Mesenchymal stem cell (in vitro differentiated cells and primary cell): ENCODE measurements around the gene TRIM67.
A peak's percentile ranks its signal among the peaks of the same experiment; 100 is the strongest.

Source experiments
- DNase-seq: peaks from one replicate; pipeline ENCODE4 v3.0.0-alpha.2; 2013
- H2AFZ ChIP-seq: one replicate; pipeline ENCODE4 v1.6.1; 2013; ENCODE audit warnings: low read depth, mild to moderate bottlenecking, control low read depth, inconsistent platforms, low read length, moderate library complexity
- H2AK5ac ChIP-seq: 2 replicates; pipeline ENCODE4 v1.6.1; 2013; ENCODE audit warnings: low read length, moderate library complexity, mild to moderate bottlenecking, inconsistent platforms; ENCODE audit not compliant: severe bottlenecking
- H2BK120ac ChIP-seq: one replicate; pipeline ENCODE4 v1.6.1; 2013; ENCODE audit warnings: low read depth, mild to moderate bottlenecking, inconsistent platforms, low read length, moderate library complexity
- H2BK12ac ChIP-seq, 2 experiments: one replicate each; pipeline ENCODE4 v1.6.1; 2013; ENCODE audit warnings: inconsistent platforms in 2 of 2, low read length in 2 of 2, mild to moderate bottlenecking in 2 of 2, moderate library complexity in 2 of 2, control low read depth in 1 of 2
- H2BK15ac ChIP-seq: one replicate; pipeline ENCODE4 v1.6.1; 2013; ENCODE audit warnings: mild to moderate bottlenecking, low read depth, inconsistent platforms; ENCODE audit not compliant: poor library complexity, severe bottlenecking
- H2BK5ac ChIP-seq: 2 replicates; pipeline ENCODE4 v1.6.1; 2013; ENCODE audit warnings: low read depth, mild to moderate bottlenecking, low read length, control low read depth, inconsistent platforms; ENCODE audit not compliant: poor library complexity, severe bottlenecking
- H3K14ac ChIP-seq, 2 experiments: one replicate each; pipeline ENCODE4 v1.6.1; 2013; ENCODE audit warnings: inconsistent platforms in 2 of 2, low read length in 2 of 2, control low read depth in 1 of 2, mild to moderate bottlenecking in 1 of 2, moderate library complexity in 1 of 2
- H3K18ac ChIP-seq, 2 experiments: one replicate each; pipeline ENCODE4 v1.6.1; 2013; ENCODE audit warnings: inconsistent platforms in 2 of 2, low read length in 2 of 2, control low read depth in 1 of 2, low read depth in 1 of 2, mild to moderate bottlenecking in 1 of 2
- H3K23ac ChIP-seq, 2 experiments: one replicate each; pipeline ENCODE4 v1.6.1; 2013; ENCODE audit warnings: inconsistent platforms in 2 of 2, low read length in 2 of 2, mild to moderate bottlenecking in 2 of 2, moderate library complexity in 2 of 2, control low read depth in 1 of 2
- H3K27ac ChIP-seq: 2 replicates; pipeline ENCODE4 v1.5.1; 2013; ENCODE audit warnings: mild to moderate bottlenecking, moderate library complexity, low read length, control low read depth, inconsistent platforms; ENCODE audit not compliant: poor library complexity, severe bottlenecking
- H3K27me3 ChIP-seq, 2 experiments: 2 replicates each; pipeline versions ENCODE4 v1.6.1 to v1.7.0; 2013; ENCODE audit warnings: low read length in 2 of 2, mild to moderate bottlenecking in 2 of 2, moderate library complexity in 2 of 2, control low read depth in 1 of 2, inconsistent platforms in 1 of 2; ENCODE audit not compliant: control insufficient read depth in 1 of 2, insufficient read depth in 1 of 2
- H3K36me3 ChIP-seq, 2 experiments: 2 replicates each; pipeline versions ENCODE4 v1.6.1 to v1.7.0; 2013; ENCODE audit warnings: low read length in 2 of 2, control low read depth in 1 of 2, inconsistent platforms in 1 of 2, low read depth in 1 of 2, mild to moderate bottlenecking in 1 of 2; ENCODE audit not compliant: insufficient read depth in 2 of 2, control insufficient read depth in 1 of 2
- H3K4ac ChIP-seq, 2 experiments: one replicate each; pipeline ENCODE4 v1.6.1; 2013; ENCODE audit warnings: inconsistent platforms in 2 of 2, low read length in 2 of 2, mild to moderate bottlenecking in 2 of 2, moderate library complexity in 2 of 2, control low read depth in 1 of 2, low read depth in 1 of 2
- H3K4me1 ChIP-seq: 2 replicates; pipeline ENCODE4 v1.6.1; 2013; ENCODE audit warnings: low read depth, low read length, control low read depth; ENCODE audit not compliant: control insufficient read depth, insufficient read depth
- H3K4me2 ChIP-seq: 2 replicates; pipeline ENCODE4 v1.6.1; 2013; ENCODE audit warnings: low read length, mild to moderate bottlenecking, inconsistent platforms; ENCODE audit not compliant: poor library complexity, severe bottlenecking
- H3K4me3 ChIP-seq, 2 experiments: 2 replicates each; pipeline versions ENCODE4 v1.5.1 to v1.7.0; 2013; ENCODE audit warnings: low read length in 2 of 2, mild to moderate bottlenecking in 2 of 2, control low read depth in 1 of 2, low read depth in 1 of 2; ENCODE audit not compliant: insufficient read depth in 1 of 2
- H3K79me1 ChIP-seq: replicated peaks from 2 replicates; pipeline ENCODE4 v1.6.1; 2013; ENCODE audit warnings: mild to moderate bottlenecking, control low read depth, low read length, inconsistent platforms; ENCODE audit not compliant: poor library complexity, severe bottlenecking
- H3K9ac ChIP-seq: 2 replicates; pipeline ENCODE4 v1.7.0; 2013; ENCODE audit warnings: mild to moderate bottlenecking, low read length, moderate library complexity
- H3K9me3 ChIP-seq: 2 replicates; pipeline ENCODE4 v1.7.0; 2013; ENCODE audit warnings: mild to moderate bottlenecking, low read length; ENCODE audit not compliant: control insufficient read depth
- H4K8ac ChIP-seq: one replicate; pipeline ENCODE4 v1.6.1; 2013; ENCODE audit warnings: inconsistent platforms, mild to moderate bottlenecking, low read length, moderate library complexity
- H4K91ac ChIP-seq: one replicate; pipeline ENCODE4 v1.6.1; 2013; ENCODE audit warnings: mild to moderate bottlenecking, low read length, inconsistent platforms
- WGBS: methylation state at CpG from one replicate; pipeline ENCODE4 v1.1.7; 2013; ENCODE audit warnings: mixed read lengths; 5-methylcytosine and 5-hydroxymethylcytosine counted together

TRIM67 gene

DNA sequence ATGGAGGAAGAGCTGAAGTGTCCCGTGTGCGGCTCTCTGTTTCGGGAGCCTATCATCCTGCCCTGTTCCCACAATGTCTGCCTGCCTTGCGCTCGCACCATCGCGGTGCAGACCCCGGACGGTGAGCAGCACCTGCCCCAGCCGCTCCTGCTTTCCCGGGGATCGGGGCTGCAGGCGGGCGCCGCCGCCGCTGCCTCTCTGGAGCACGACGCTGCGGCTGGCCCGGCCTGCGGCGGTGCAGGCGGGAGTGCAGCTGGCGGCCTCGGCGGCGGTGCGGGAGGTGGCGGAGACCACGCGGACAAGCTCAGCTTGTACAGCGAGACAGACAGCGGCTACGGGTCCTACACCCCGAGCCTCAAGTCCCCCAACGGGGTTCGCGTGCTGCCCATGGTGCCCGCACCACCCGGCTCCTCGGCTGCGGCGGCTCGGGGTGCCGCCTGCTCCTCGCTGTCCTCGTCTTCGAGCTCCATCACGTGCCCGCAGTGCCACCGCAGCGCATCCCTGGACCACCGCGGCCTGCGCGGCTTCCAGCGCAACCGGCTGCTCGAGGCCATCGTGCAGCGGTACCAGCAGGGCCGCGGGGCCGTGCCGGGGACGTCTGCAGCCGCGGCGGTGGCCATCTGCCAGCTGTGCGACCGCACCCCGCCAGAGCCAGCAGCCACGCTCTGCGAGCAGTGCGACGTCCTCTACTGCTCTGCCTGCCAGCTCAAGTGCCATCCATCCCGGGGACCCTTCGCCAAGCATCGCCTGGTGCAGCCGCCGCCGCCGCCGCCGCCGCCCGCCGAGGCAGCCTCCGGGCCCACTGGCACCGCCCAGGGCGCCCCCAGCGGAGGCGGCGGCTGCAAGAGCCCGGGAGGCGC, 1.3 kb downstream of the TRIM67 start:
- Histone ChIP-seq H2AK5ac (no peak overlapping the region), H3K9me3 (no peaks in the 10 kb centered on the region)

GRCh38 chr1:231163830-231164427, 2.1 kb downstream of the TRIM67 start:
- Histone ChIP-seq H3K4me3 (no peak overlapping the region), H2AFZ (no peak overlapping the region), H3K4me2 (no peak overlapping the region), H3K4ac (no peak overlapping the region), H2BK12ac (no peak overlapping the region), H3K14ac (no peak overlapping the region), H2BK15ac (no peak overlapping the region), H3K23ac (no peak overlapping the region), H3K9me3 (no peaks in the 10 kb centered on the region), H3K27me3 (peaks cover 14 to 53% of the 10 kb centered on the region in 2 experiments), H3K9ac (no peak overlapping the region), H2BK120ac (no peak overlapping the region), H3K18ac (no peak overlapping the region), H2AK5ac (no peak overlapping the region), H3K27ac (no peak overlapping the region), H4K8ac (no peak overlapping the region), H3K4me1 (peaks cover 23% of the 10 kb centered on the region), H3K79me1 (no peaks in the 10 kb centered on the region), H2BK5ac (no peak overlapping the region), H4K91ac (no peak overlapping the region), H3K36me3 (peaks cover 0 to 10% of the 10 kb centered on the region in 2 experiments)
- no peak for DNase-seq
- 85% methylated on average over 22 of the region's 23 CpGs for WGBS

More for the DNA sequence above, 1.3 kb downstream of the TRIM67 start:
- H3K79me1 ChIP-seq = no peaks in the 10 kb centered on the region
- no peak overlapping the region for H3K27ac ChIP-seq
- no peak overlapping the region for H2BK15ac ChIP-seq
- no peak overlapping the region for H3K4ac ChIP-seq
- H4K8ac ChIP-seq = no peak overlapping the region
- H3K23ac ChIP-seq = peak overlapping the region in 1 of 2 experiments; percentile 32
- H3K4me2 ChIP-seq = peak overlapping the region; percentile 98
- H3K9ac ChIP-seq = no peak overlapping the region
- DNase-seq = no peak
- no peak overlapping the region for H3K14ac ChIP-seq
- no peak overlapping the region for H2AFZ ChIP-seq
- H2BK5ac ChIP-seq = no peak overlapping the region
- 61% methylated on average over 93 of the region's 97 CpGs for WGBS
- peaks cover 23% of the 10 kb centered on the region for H3K4me1 ChIP-seq
- peaks cover 0 to 10% of the 10 kb centered on the region in 2 experiments for H3K36me3 ChIP-seq
- H2BK120ac ChIP-seq = no peak overlapping the region
- no peak overlapping the region for H2BK12ac ChIP-seq
- no peak overlapping the region for H4K91ac ChIP-seq
- peak overlapping the region; percentile 56 to 63 for H3K4me3 ChIP-seq
- no peak overlapping the region for H3K18ac ChIP-seq
- H3K27me3 ChIP-seq = peaks cover 14 to 54% of the 10 kb centered on the region in 2 experiments

DNA sequence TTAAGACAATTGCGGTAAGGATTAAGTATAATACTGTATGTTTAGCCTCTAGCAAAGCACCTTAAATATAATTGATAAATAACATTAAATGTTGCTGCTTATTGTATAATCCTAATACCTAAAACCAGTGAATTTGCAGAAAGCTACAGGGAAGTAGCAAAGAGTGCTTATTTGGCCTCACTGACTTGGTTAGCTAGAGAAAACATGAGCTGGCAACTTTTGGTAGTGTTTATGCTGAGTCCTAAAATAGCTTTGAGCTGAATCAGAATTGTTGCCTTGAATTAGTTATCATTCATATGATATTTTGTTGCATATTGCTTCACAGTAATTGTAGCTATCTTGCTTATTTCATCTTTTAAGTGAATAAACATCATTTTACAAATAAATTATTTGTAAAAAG, 3.5 kb downstream of the TRIM67 start:
- Histone ChIP-seq H4K8ac (no peak overlapping the region), H2AFZ (no peak overlapping the region), H3K9ac (no peak overlapping the region), H3K23ac (no peak overlapping the region), H3K79me1 (no peaks in the 10 kb centered on the region), H3K18ac (no peak overlapping the region), H3K4me2 (no peak overlapping the region), H3K36me3 (peaks cover 0 to 10% of the 10 kb centered on the region in 2 experiments), H2BK12ac (no peak overlapping the region), H4K91ac (no peak overlapping the region), H3K4ac (no peak overlapping the region), H2BK5ac (no peak overlapping the region), H3K9me3 (no peaks in the 10 kb centered on the region), H3K4me1 (peaks cover 23% of the 10 kb centered on the region), H3K14ac (no peak overlapping the region), H2AK5ac (no peak overlapping the region), H3K4me3 (no peak overlapping the region), H3K27ac (no peak overlapping the region), H3K27me3 (peaks cover 7 to 39% of the 10 kb centered on the region in 2 experiments), H2BK120ac (no peak overlapping the region), H2BK15ac (no peak overlapping the region)
- no peak for DNase-seq
- no CpG with 5 or more reads among the region's 1 CpG for WGBS

- Histone ChIP-seq H3K27me3 (peaks cover 7 to 29% of the 10 kb centered on the region in 2 experiments), H3K4ac (no peak overlapping the region), H4K91ac (no peak overlapping the region), H2BK120ac (no peak overlapping the region), H3K18ac (no peak overlapping the region), H3K14ac (no peak overlapping the region), H3K79me1 (no peaks in the 10 kb centered on the region), H3K4me2 (no peak overlapping the region), H3K4me3 (no peak overlapping the region), H2BK15ac (no peak overlapping the region), H3K27ac (no peak overlapping the region), H3K9me3 (no peaks in the 10 kb centered on the region), H3K36me3 (peaks cover 0 to 10% of the 10 kb centered on the region in 2 experiments), H4K8ac (no peak overlapping the region), H3K4me1 (peaks cover 19% of the 10 kb centered on the region), H2BK12ac (no peak overlapping the region), H2AFZ (no peak overlapping the region), H3K23ac (no peak overlapping the region), H2BK5ac (no peak overlapping the region), H2AK5ac (no peak overlapping the region), H3K9ac (no peak overlapping the region)
- no peak for DNase-seq
Observed at GRCh38 chr1:231166398-231166797, 4.5 kb downstream of the TRIM67 start.
